ENCODE measurements around the gene SERINC1. TPM values are rescaled to one million over a fixed set of nuclear protein-coding genes. Genes with fewer than 3 reads are reported as not detected.

SERINC1 gene
- total RNA-seq, 1 donor from 2014 or later = 143 TPM

DNA sequence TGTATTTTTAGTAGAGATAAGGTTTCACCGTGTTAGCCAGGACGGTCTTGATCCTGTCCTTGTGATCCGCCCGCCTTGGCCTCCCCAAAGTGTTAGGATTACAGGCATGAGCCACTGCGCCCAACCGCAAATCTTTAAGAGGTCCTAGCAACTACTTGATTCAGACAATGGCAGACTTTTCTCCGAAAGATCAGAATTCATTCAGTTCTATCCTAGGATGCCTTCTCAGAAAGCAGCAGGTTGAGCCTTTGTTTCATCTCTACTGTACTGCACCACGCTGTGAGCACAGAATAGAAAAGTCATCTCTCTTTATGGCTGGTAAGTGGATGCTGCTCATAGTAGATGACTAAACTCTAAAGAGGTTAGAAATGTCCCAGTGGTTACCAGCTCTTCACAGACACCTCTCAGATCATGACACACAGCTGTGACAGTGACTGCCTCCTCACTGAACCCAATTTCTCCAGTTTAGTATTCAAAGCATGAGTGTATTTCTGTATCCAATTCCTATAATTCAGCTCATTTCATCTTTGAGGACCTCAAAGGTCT is 78.2 kb downstream of the SERINC1 start:
- H3K36me3 ChIP-seq = no peaks in the 10 kb centered on the region
- TF ChIP-seq, protein P1, sequence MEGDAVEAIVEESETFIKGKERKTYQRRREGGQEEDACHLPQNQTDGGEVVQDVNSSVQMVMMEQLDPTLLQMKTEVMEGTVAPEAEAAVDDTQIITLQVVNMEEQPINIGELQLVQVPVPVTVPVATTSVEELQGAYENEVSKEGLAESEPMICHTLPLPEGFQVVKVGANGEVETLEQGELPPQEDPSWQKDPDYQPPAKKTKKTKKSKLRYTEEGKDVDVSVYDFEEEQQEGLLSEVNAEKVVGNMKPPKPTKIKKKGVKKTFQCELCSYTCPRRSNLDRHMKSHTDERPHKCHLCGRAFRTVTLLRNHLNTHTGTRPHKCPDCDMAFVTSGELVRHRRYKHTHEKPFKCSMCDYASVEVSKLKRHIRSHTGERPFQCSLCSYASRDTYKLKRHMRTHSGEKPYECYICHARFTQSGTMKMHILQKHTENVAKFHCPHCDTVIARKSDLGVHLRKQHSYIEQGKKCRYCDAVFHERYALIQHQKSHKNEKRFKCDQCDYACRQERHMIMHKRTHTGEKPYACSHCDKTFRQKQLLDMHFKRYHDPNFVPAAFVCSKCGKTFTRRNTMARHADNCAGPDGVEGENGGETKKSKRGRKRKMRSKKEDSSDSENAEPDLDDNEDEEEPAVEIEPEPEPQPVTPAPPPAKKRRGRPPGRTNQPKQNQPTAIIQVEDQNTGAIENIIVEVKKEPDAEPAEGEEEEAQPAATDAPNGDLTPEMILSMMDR (IDR thresholded peaks at IDR 0.05; ENCODE audit: borderline replicate concordance) = no peak
- H3K27me3 ChIP-seq (ENCODE audit: low read depth) = no peaks in the 10 kb centered on the region
- intact Hi-C loops (cut with micrococcal nuclease) = no loop called here
- H3K27ac ChIP-seq (replicated peaks) = no peak overlapping the region
- H3K4me3 ChIP-seq = no peak overlapping the region
- no peaks in the 10 kb centered on the region for H3K4me1 ChIP-seq
- DNase-seq = no peak
- H3K9me3 ChIP-seq (replicated peaks) = no peaks in the 10 kb centered on the region

Other genes with a start within 250 kb of the SERINC1 start
- gene HSF2, start 72.2 kb downstream of the SERINC1 start, total RNA-seq = 21.0 TPM
- gene PKIB, start 138.6 kb upstream of the SERINC1 start, total RNA-seq = 0.30 TPM